Calu3 (cell line): Measurements from ENCODE around the gene AAK1. TPM values are rescaled to one million over a fixed set of nuclear protein-coding genes. Genes with fewer than 3 reads are reported as not detected.

ENCODE experiments used
- BruUV-seq: library from RNA; stranded (reverse); fragments of 400-500 nt; replicated peaks from 2 replicates; lab custom pipeline; 2021; lab: Mats Ljungman, UMichigan
- CTCF ChIA-PET: fragments of 300-600 bp; sonication (Branson Sonifier 250); formaldehyde crosslinking; loops from one replicate; lab custom pipeline; 2022; ENCODE audit warnings: antibody characterized with exemption; lab: Charles Lee
- DNase-seq: peaks from one replicate; pipeline ENCODE4 v3.0.0; 2022
- H3K27ac Mint-ChIP-seq: one replicate; pipeline ENCODE4 v1.8.0; 2022; ENCODE audit warnings: mixed read lengths; ENCODE audit not compliant: unreplicated experiment
- H3K27me3 Mint-ChIP-seq: one replicate; pipeline ENCODE4 v1.8.0; 2022; ENCODE audit warnings: mixed read lengths; ENCODE audit not compliant: unreplicated experiment
- H3K36me3 Mint-ChIP-seq: one replicate; pipeline ENCODE4 v1.8.0; 2022; ENCODE audit warnings: mild to moderate bottlenecking, moderate library complexity, mixed read lengths; ENCODE audit not compliant: insufficient read depth, unreplicated experiment
- H3K4me1 Mint-ChIP-seq: one replicate; pipeline ENCODE4 v1.8.0; 2022; ENCODE audit warnings: mild to moderate bottlenecking, low read depth, mixed read lengths; ENCODE audit not compliant: unreplicated experiment
- H3K4me3 Mint-ChIP-seq: one replicate; pipeline ENCODE4 v1.8.0; 2022; ENCODE audit warnings: mild to moderate bottlenecking, low read depth, moderate library complexity, mixed read lengths; ENCODE audit not compliant: unreplicated experiment
- H3K9me3 Mint-ChIP-seq: one replicate; pipeline ENCODE4 v1.8.0; 2022; ENCODE audit warnings: low read depth, mixed read lengths; ENCODE audit not compliant: unreplicated experiment
- CTCF ChIP-seq: fragments of 200-600 bp; IDR thresholded peaks from one replicate; pipeline ENCODE4 v1.8.0; 2022; ENCODE audit warnings: antibody characterized with exemption; ENCODE audit not compliant: unreplicated experiment
- intact Hi-C: fragments of 100-400 bp; cut with micrococcal nuclease; formaldehyde crosslinking; loops from one replicate; pipeline ENCODE4 v1.10.0; 2022; ENCODE audit not compliant: unreplicated experiment
- total RNA-seq: library from RNA; stranded (reverse); gene quantifications from 2 replicates; pipeline ENCODE4 v1.2.3, GENCODE V29; 2022

The AAK1 gene
- total RNA-seq, 1 experiment from 2014 or later: 46.7 TPM

- Mint-ChIP-seq H3K27me3 (no peaks in the 10 kb centered on the region), H3K4me3 (peak overlapping the region; percentile 45), H3K27ac (peak overlapping the region; percentile 66), H3K9me3 (no peaks in the 10 kb centered on the region), H3K36me3 (peaks cover 14% of the 10 kb centered on the region), H3K4me1 (peaks cover 31% of the 10 kb centered on the region)
- BruUV-seq: no TSS peak
- TF ChIP-seq CTCF: no peak
- intact Hi-C loops: loop anchor here (2.0 kb wide), 1 partner anchor 101 kb away; no protein-coding TSS in a partner anchor
- CTCF ChIA-PET: interaction anchor here (0.5 to 2.2 kb wide), 7 partner anchors 13 to 287 kb away, joined by 3 to 11 read pairs (median 4); partner anchors contain the start of gene NFU1
- peak; percentile 52 for DNase-seq
These were observed 159.8 kb downstream of the AAK1 start for GRCh38 chr2:69483696-69484095.

- Mint-ChIP-seq H3K4me3 (peak overlapping the region; percentile 45), H3K36me3 (peaks cover 14% of the 10 kb centered on the region)
These were observed 160.5 kb downstream of the AAK1 start for GRCh38 chr2:69483024-69483423.

GRCh38 chr2:69482471-69482870 lies 161.1 kb downstream of the AAK1 start:
- H3K36me3 Mint-ChIP-seq: peaks cover 14% of the 10 kb centered on the region
- H3K27ac Mint-ChIP-seq: no peak overlapping the region
- peaks cover 31% of the 10 kb centered on the region for H3K4me1 Mint-ChIP-seq
- no TSS peak for BruUV-seq
- H3K4me3 Mint-ChIP-seq: no peak overlapping the region
- no peaks in the 10 kb centered on the region for H3K9me3 Mint-ChIP-seq
- no peak for DNase-seq
- intact Hi-C loops: loop anchor here (2.0 kb wide), 1 partner anchor 100 kb away; no protein-coding TSS in a partner anchor
- no peak for TF ChIP-seq CTCF
- CTCF ChIA-PET: interaction anchor here (2.2 kb wide), 1 partner anchor 45 kb away, joined by 11 read pairs; the partner anchor contains the start of gene NFU1
- H3K27me3 Mint-ChIP-seq: no peaks in the 10 kb centered on the region

More at GRCh38 chr2:69483024-69483423, 160.5 kb downstream of the AAK1 start:
- no peak for DNase-seq
- intact Hi-C loops: loop anchor here (2.0 kb wide), 1 partner anchor 100 kb away; no protein-coding TSS in a partner anchor
- H3K27me3 Mint-ChIP-seq: no peaks in the 10 kb centered on the region
- peak overlapping the region; percentile 66 for H3K27ac Mint-ChIP-seq
- H3K4me1 Mint-ChIP-seq: peaks cover 31% of the 10 kb centered on the region
- no peak for TF ChIP-seq CTCF
- no peaks in the 10 kb centered on the region for H3K9me3 Mint-ChIP-seq
- no TSS peak for BruUV-seq
- CTCF ChIA-PET: interaction anchor here (2.2 kb wide), 1 partner anchor 46 kb away, joined by 11 read pairs; the partner anchor contains the start of gene NFU1

GRCh38 chr2:69481421-69481820 lies 162.1 kb downstream of the AAK1 start:
- Mint-ChIP-seq H3K4me3 (no peak overlapping the region), H3K27me3 (no peaks in the 10 kb centered on the region), H3K9me3 (no peaks in the 10 kb centered on the region), H3K36me3 (peaks cover 14% of the 10 kb centered on the region), H3K27ac (no peak overlapping the region), H3K4me1 (peaks cover 31% of the 10 kb centered on the region)
- no peak for TF ChIP-seq CTCF
- DNase-seq: no peak
- intact Hi-C loops: no loop called here
- CTCF ChIA-PET: no interaction called here
- BruUV-seq: no TSS peak
